Measurements from ENCODE around the gene FAM53B. TPM values are rescaled to one million over a fixed set of nuclear protein-coding genes. Genes with fewer than 3 reads are reported as not detected.

The FAM53B gene
- total RNA-seq, 1 experiment from 2014 or later: 18.3 TPM

GRCh38 chr10:124739986-124740368 is 4.2 kb downstream of the FAM53B start:
- DNase-seq (ENCODE audit: low spot score): no peak
- Histone ChIP-seq H3K27me3 (replicated peaks; ENCODE audit: insufficient read depth, low read depth, low read length, poor library complexity) (no peaks in the 10 kb centered on the region), H3K27ac (ENCODE audit: low read depth, low read length, poor library complexity, severe bottlenecking) (no peak overlapping the region), H3K9me3 (ENCODE audit: low read depth, low read length, poor library complexity, severe bottlenecking) (no peaks in the 10 kb centered on the region), H3K36me3 (ENCODE audit: insufficient read depth, low read length, poor library complexity, severe bottlenecking) (no peaks in the 10 kb centered on the region), H3K4me3 (ENCODE audit: low read depth, low read length, poor library complexity, severe bottlenecking) (no peak overlapping the region), H3K4me1 (ENCODE audit: insufficient read depth, low read length, poor library complexity, severe bottlenecking) (peaks cover 28% of the 10 kb centered on the region)
- ChIA-PET POLR2A (ENCODE audit: low non-redundant PET) (no interaction called here), CTCF (no interaction called here)
- no TSS peak for BruUV-seq (replicated peaks)
- TF ChIP-seq CTCF (conservative IDR thresholded peaks at IDR 0.05; ENCODE audit: low read depth, low read length) (no peak), EZH2 (IDR thresholded peaks at IDR 0.05; ENCODE audit: borderline replicate concordance, low read depth, low read length, poor library complexity, severe bottlenecking) (no peak)
- intact Hi-C loops (cut with micrococcal nuclease; ENCODE audit: unreplicated experiment): loop anchor here (2.0 to 5.0 kb wide), 2 partner anchors 108 to 209 kb away; no protein-coding TSS in a partner anchor

- ChIA-PET CTCF (no interaction called here), POLR2A (ENCODE audit: low non-redundant PET) (no interaction called here)
- DNase-seq (ENCODE audit: low spot score): no peak
- no TSS peak for BruUV-seq (replicated peaks)
- Histone ChIP-seq H3K27me3 (replicated peaks; ENCODE audit: insufficient read depth, low read depth, low read length, poor library complexity) (no peaks in the 10 kb centered on the region), H3K4me1 (ENCODE audit: insufficient read depth, low read length, poor library complexity, severe bottlenecking) (peaks cover 28% of the 10 kb centered on the region), H3K27ac (ENCODE audit: low read depth, low read length, poor library complexity, severe bottlenecking) (no peak overlapping the region), H3K9me3 (ENCODE audit: low read depth, low read length, poor library complexity, severe bottlenecking) (no peaks in the 10 kb centered on the region), H3K36me3 (ENCODE audit: insufficient read depth, low read length, poor library complexity, severe bottlenecking) (no peaks in the 10 kb centered on the region), H3K4me3 (ENCODE audit: low read depth, low read length, poor library complexity, severe bottlenecking) (no peak overlapping the region)
- TF ChIP-seq EZH2 (IDR thresholded peaks at IDR 0.05; ENCODE audit: borderline replicate concordance, low read depth, low read length, poor library complexity, severe bottlenecking) (no peak), CTCF (conservative IDR thresholded peaks at IDR 0.05; ENCODE audit: low read depth, low read length) (no peak)
- intact Hi-C loops (cut with micrococcal nuclease; ENCODE audit: unreplicated experiment): no loop called here
These were observed 4.9 kb downstream of the FAM53B start for GRCh38 chr10:124739119-124739921.

- H3K27me3 ChIP-seq (replicated peaks; ENCODE audit: insufficient read depth, low read depth, low read length, poor library complexity): no peaks in the 10 kb centered on the region
- H3K9me3 ChIP-seq (ENCODE audit: low read depth, low read length, poor library complexity, severe bottlenecking): no peaks in the 10 kb centered on the region
- no TSS peak for BruUV-seq (replicated peaks)
- DNase-seq (ENCODE audit: low spot score): no peak
- no peak overlapping the region for H3K4me3 ChIP-seq (ENCODE audit: low read depth, low read length, poor library complexity, severe bottlenecking)
- intact Hi-C loops (cut with micrococcal nuclease; ENCODE audit: unreplicated experiment): no loop called here
- H3K36me3 ChIP-seq (ENCODE audit: insufficient read depth, low read length, poor library complexity, severe bottlenecking): no peaks in the 10 kb centered on the region
- CTCF ChIA-PET: no interaction called here
- H3K4me1 ChIP-seq (ENCODE audit: insufficient read depth, low read length, poor library complexity, severe bottlenecking): peaks cover 28% of the 10 kb centered on the region
- no peak overlapping the region for H3K27ac ChIP-seq (ENCODE audit: low read depth, low read length, poor library complexity, severe bottlenecking)
- TF ChIP-seq EZH2 (IDR thresholded peaks at IDR 0.05; ENCODE audit: borderline replicate concordance, low read depth, low read length, poor library complexity, severe bottlenecking) (no peak), CTCF (conservative IDR thresholded peaks at IDR 0.05; ENCODE audit: low read depth, low read length) (no peak)
- POLR2A ChIA-PET (ENCODE audit: low non-redundant PET): no interaction called here
These were observed 5.7 kb downstream of the FAM53B start for GRCh38 chr10:124738441-124738840.

Measured in A673 (cell line).